ENCODE measurements around the gene XXYLT1. TPM values are rescaled to one million over a fixed set of nuclear protein-coding genes. Genes with fewer than 3 reads are reported as not detected.

Gene XXYLT1
- total RNA-seq, 1 experiment from 2014 or later: 7.3 TPM

GRCh38 chr3:195263193-195263924, 7.6 kb downstream of the XXYLT1 start:
- no peaks in the 10 kb centered on the region; the same call in 1 of the 2 replicates for H3K79me2 ChIP-seq (ENCODE audit: low read length)
- H3K4me1 ChIP-seq (ENCODE audit: low read length): peaks cover 14% of the 10 kb centered on the region
- no peak overlapping the region for H3K9ac ChIP-seq (ENCODE audit: low read length)
- H3K4me3 ChIP-seq (ENCODE audit: low read length): no peak overlapping the region
- no peaks in the 10 kb centered on the region for H3K27me3 ChIP-seq (ENCODE audit: low read length)
- H3K36me3 ChIP-seq (ENCODE audit: insufficient read depth, low read length): no peaks in the 10 kb centered on the region
- no peak for DNase-seq
- H3K9me2 ChIP-seq (replicated peaks; ENCODE audit: insufficient read depth, low read length): no peaks in the 10 kb centered on the region
- H3K9me3 ChIP-seq (ENCODE audit: low read length): no peaks in the 10 kb centered on the region
- no peak overlapping the region for H2AFZ ChIP-seq (ENCODE audit: low read length)
- no peak overlapping the region for H3K27ac ChIP-seq (ENCODE audit: low read length)
- no peak overlapping the region for H3K4me2 ChIP-seq (ENCODE audit: low read depth, low read length, poor library complexity, severe bottlenecking)
- peaks cover 65% of the 10 kb centered on the region for H4K20me1 ChIP-seq (ENCODE audit: insufficient read depth, low read depth, low read length)

DNA sequence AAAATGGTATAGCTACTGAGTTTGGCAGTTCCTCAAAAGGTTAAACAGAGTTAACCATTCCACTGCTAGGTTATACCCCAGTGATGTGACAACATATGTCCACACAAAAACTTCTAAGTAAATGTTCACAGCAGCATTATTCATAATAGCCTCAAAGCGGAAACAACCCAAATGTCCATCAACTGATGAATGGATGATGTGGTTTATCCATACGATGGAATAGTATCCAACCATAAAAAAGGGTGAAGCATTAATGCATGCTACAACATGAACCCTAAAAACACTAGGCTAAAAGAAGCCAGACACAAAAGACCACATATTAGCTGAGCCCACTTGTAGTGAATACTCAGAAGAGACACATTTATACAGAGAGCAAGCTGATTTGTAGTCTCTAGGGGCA, 9.0 kb downstream of the XXYLT1 start:
- Histone ChIP-seq H4K20me1 (ENCODE audit: insufficient read depth, low read depth, low read length) (peaks cover 74% of the 10 kb centered on the region), H3K27ac (ENCODE audit: low read length) (no peak overlapping the region), H3K9me3 (ENCODE audit: low read length) (no peaks in the 10 kb centered on the region), H3K36me3 (ENCODE audit: insufficient read depth, low read length) (no peaks in the 10 kb centered on the region), H3K9me2 (replicated peaks; ENCODE audit: insufficient read depth, low read length) (no peaks in the 10 kb centered on the region), H3K4me2 (ENCODE audit: low read depth, low read length, poor library complexity, severe bottlenecking) (no peak overlapping the region), H3K9ac (ENCODE audit: low read length) (no peak overlapping the region), H3K27me3 (ENCODE audit: low read length) (no peaks in the 10 kb centered on the region), H3K4me1 (ENCODE audit: low read length) (peaks cover 14% of the 10 kb centered on the region), H3K79me2 (ENCODE audit: low read length) (no peaks in the 10 kb centered on the region; the same call in 1 of the 2 replicates), H2AFZ (ENCODE audit: low read length) (no peak overlapping the region), H3K4me3 (ENCODE audit: low read length) (no peak overlapping the region)
- DNase-seq: no peak

GRCh38 chr3:195260280-195260905, 10.6 kb downstream of the XXYLT1 start:
- Histone ChIP-seq H3K27ac (ENCODE audit: low read length) (no peak overlapping the region), H3K9me3 (ENCODE audit: low read length) (no peaks in the 10 kb centered on the region), H3K4me3 (ENCODE audit: low read length) (peak overlapping the region; percentile 80), H3K27me3 (ENCODE audit: low read length) (no peaks in the 10 kb centered on the region), H3K9me2 (replicated peaks; ENCODE audit: insufficient read depth, low read length) (no peaks in the 10 kb centered on the region), H3K4me1 (ENCODE audit: low read length) (peaks cover 14% of the 10 kb centered on the region), H3K36me3 (ENCODE audit: insufficient read depth, low read length) (no peaks in the 10 kb centered on the region), H4K20me1 (ENCODE audit: insufficient read depth, low read depth, low read length) (peaks cover 85% of the 10 kb centered on the region), H3K79me2 (ENCODE audit: low read length) (no peaks in the 10 kb centered on the region; the same call in 1 of the 2 replicates), H3K9ac (ENCODE audit: low read length) (peak overlapping the region; percentile 68), H2AFZ (ENCODE audit: low read length) (no peak overlapping the region), H3K4me2 (ENCODE audit: low read depth, low read length, poor library complexity, severe bottlenecking) (peak overlapping the region; percentile 96)
- DNase-seq: peak; percentile 51

DNA sequence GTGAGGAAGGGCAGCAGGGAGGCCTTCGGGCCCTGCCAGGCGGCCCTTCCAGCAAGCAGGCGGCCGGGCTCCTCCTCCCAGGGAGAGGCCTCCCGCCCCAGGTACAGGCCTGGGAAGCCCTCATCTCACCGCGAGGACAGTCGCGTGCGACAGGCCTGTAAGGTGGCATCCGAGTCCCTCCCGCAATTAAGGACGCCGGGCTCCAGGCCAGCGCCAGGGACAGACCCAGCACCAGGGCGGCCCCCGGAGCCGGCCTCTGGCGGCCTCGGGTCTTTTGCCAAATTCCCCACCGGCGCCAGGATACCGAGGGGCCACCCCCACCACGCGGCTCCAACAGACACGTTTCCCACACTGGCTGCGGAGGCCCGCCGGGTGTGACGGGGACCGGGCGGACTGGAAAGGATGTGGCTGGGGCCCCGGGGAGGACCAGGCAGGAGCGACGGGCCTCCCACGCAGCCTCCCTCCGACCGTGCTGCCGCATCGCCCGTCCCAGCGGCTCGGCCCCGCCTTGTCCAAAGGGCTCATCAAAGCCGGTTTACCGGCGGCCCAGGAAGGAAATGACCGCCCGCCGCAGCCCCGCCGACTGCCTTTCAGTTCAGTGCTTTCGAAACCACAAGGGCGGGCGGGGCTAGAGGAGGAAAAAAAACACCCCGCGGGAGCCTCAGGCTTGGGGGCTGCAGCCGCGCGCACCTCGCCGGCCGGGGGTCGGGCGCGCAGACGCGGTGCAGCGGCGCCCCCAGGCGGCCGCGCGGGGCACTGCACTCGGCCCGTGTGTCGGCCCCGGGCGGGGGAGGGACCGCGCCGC, 11.3 kb downstream of the XXYLT1 start:
- no peaks in the 10 kb centered on the region for H3K9me3 ChIP-seq (ENCODE audit: low read length)
- H3K4me1 ChIP-seq (ENCODE audit: low read length): peaks cover 14% of the 10 kb centered on the region
- DNase-seq: peak; percentile 95
- no peaks in the 10 kb centered on the region for H3K9me2 ChIP-seq (replicated peaks; ENCODE audit: insufficient read depth, low read length)
- H3K4me3 ChIP-seq (ENCODE audit: low read length): peak overlapping the region; percentile 80
- peak overlapping the region; percentile 74 for H3K9ac ChIP-seq (ENCODE audit: low read length)
- peaks cover 87% of the 10 kb centered on the region for H4K20me1 ChIP-seq (ENCODE audit: insufficient read depth, low read depth, low read length)
- no peaks in the 10 kb centered on the region; the same call in 1 of the 2 replicates for H3K79me2 ChIP-seq (ENCODE audit: low read length)
- peak overlapping the region; percentile 85; the same call in 1 of the 2 replicates for H2AFZ ChIP-seq (ENCODE audit: low read length)
- no peak overlapping the region for H3K27ac ChIP-seq (ENCODE audit: low read length)
- H3K27me3 ChIP-seq (ENCODE audit: low read length): no peaks in the 10 kb centered on the region
- no peaks in the 10 kb centered on the region for H3K36me3 ChIP-seq (ENCODE audit: insufficient read depth, low read length)
- peak overlapping the region; percentile 96 for H3K4me2 ChIP-seq (ENCODE audit: low read depth, low read length, poor library complexity, severe bottlenecking)

- Histone ChIP-seq H3K9me3 (ENCODE audit: low read length) (no peaks in the 10 kb centered on the region), H2AFZ (ENCODE audit: low read length) (no peak overlapping the region), H4K20me1 (ENCODE audit: insufficient read depth, low read depth, low read length) (peaks cover 88% of the 10 kb centered on the region), H3K27me3 (ENCODE audit: low read length) (no peaks in the 10 kb centered on the region), H3K9me2 (replicated peaks; ENCODE audit: insufficient read depth, low read length) (no peaks in the 10 kb centered on the region), H3K4me2 (ENCODE audit: low read depth, low read length, poor library complexity, severe bottlenecking) (peak overlapping the region; percentile 96), H3K27ac (ENCODE audit: low read length) (no peak overlapping the region), H3K79me2 (ENCODE audit: low read length) (no peaks in the 10 kb centered on the region), H3K4me1 (ENCODE audit: low read length) (peaks cover 14% of the 10 kb centered on the region), H3K9ac (ENCODE audit: low read length) (peak overlapping the region; percentile 74), H3K36me3 (ENCODE audit: insufficient read depth, low read length) (no peaks in the 10 kb centered on the region), H3K4me3 (ENCODE audit: low read length) (peak overlapping the region; percentile 80; the same call in 1 of the 2 replicates)
- DNase-seq: no peak
These were observed 11.8 kb downstream of the XXYLT1 start for GRCh38 chr3:195259154-195259474.

- Histone ChIP-seq H3K27me3 (ENCODE audit: low read length) (no peaks in the 10 kb centered on the region), H3K36me3 (ENCODE audit: insufficient read depth, low read length) (no peaks in the 10 kb centered on the region), H3K9me3 (ENCODE audit: low read length) (no peaks in the 10 kb centered on the region), H4K20me1 (ENCODE audit: insufficient read depth, low read depth, low read length) (peaks cover 89% of the 10 kb centered on the region), H3K4me1 (ENCODE audit: low read length) (peaks cover 14% of the 10 kb centered on the region), H3K4me2 (ENCODE audit: low read depth, low read length, poor library complexity, severe bottlenecking) (no peak overlapping the region), H3K4me3 (ENCODE audit: low read length) (no peak overlapping the region), H3K79me2 (ENCODE audit: low read length) (no peaks in the 10 kb centered on the region), H3K27ac (ENCODE audit: low read length) (no peak overlapping the region), H3K9ac (ENCODE audit: low read length) (no peak overlapping the region; the same call in 1 of the 2 replicates), H2AFZ (ENCODE audit: low read length) (no peak overlapping the region), H3K9me2 (replicated peaks; ENCODE audit: insufficient read depth, low read length) (no peaks in the 10 kb centered on the region)
- DNase-seq: no peak
These were observed 12.4 kb downstream of the XXYLT1 start for GRCh38 chr3:195258449-195259153.

DNA sequence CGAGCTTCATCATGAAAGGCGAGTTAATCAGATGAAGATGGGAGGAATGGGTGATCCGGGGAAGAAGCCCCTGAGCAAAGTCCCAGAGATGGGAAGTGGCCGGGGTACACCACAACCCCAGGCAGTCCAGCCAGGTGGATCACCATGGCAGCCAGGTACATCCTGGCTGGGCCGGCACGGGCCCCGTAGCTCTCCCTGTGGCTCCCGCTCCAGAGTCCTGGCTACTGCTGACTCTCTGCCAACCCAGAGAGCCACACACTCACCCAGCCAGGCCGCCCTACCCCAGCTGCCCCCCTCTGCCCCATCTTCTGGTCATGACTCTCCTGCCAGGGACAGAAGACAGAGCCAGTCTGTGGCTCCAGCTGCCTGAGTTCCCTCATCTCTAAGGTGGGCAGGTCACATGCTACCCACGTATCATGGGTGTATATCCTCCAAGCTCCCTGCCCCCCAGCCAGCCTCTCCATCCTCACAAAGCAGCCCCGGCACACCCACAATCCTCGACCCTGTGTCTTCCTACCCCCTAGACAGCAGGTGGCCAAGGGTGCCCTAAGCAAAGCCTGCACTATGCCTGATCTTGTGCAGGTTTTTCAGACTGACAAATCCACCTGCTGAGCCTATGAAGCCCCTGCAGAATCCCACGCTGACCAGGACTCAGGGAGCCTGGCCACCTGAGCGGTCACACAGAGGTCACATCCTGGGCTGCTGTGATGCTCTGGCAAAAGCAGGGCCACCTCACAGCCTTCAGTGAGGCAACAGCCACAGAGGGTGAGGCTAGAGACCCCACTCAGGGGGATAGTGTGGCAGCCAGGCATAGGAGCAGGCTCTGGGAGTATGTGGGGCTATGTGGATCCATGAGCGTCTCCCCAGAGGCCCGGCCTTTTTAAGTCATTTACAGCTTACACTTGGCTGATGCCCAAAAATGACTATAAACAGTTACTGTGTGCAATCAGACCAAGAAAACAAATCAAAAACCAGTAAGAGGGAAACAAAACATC, 13.2 kb downstream of the XXYLT1 start:
- no peaks in the 10 kb centered on the region for H3K9me2 ChIP-seq (replicated peaks; ENCODE audit: insufficient read depth, low read length)
- H3K9ac ChIP-seq (ENCODE audit: low read length): no peak overlapping the region; the same call in 1 of the 2 replicates
- no peak overlapping the region for H3K27ac ChIP-seq (ENCODE audit: low read length)
- no peak for DNase-seq
- no peaks in the 10 kb centered on the region for H3K27me3 ChIP-seq (ENCODE audit: low read length)
- H3K9me3 ChIP-seq (ENCODE audit: low read length): no peaks in the 10 kb centered on the region
- peaks cover 16% of the 10 kb centered on the region for H3K4me1 ChIP-seq (ENCODE audit: low read length)
- no peaks in the 10 kb centered on the region for H3K36me3 ChIP-seq (ENCODE audit: insufficient read depth, low read length)
- no peak overlapping the region for H3K4me3 ChIP-seq (ENCODE audit: low read length)
- H3K79me2 ChIP-seq (ENCODE audit: low read length): no peaks in the 10 kb centered on the region
- H3K4me2 ChIP-seq (ENCODE audit: low read depth, low read length, poor library complexity, severe bottlenecking): no peak overlapping the region
- H2AFZ ChIP-seq (ENCODE audit: low read length): no peak overlapping the region
- peaks cover 85% of the 10 kb centered on the region for H4K20me1 ChIP-seq (ENCODE audit: insufficient read depth, low read depth, low read length)
